Measurements from ENCODE around the gene CEACAM18. TPM values are rescaled to one million over a fixed set of nuclear protein-coding genes. Genes with fewer than 3 reads are reported as not detected.

The CEACAM18 gene
- total and polyA plus RNA-seq, 2 donors (not counting 1 experiment from before 2014, with no cell fraction given) = not detected

- ChIA-PET CTCF (no interaction called here), POLR2A (no interaction called here)
- Histone ChIP-seq H3K4me3 (ENCODE audit: control extremely low read depth in 1 of 5, extremely low read depth in 1 of 5, insufficient read depth in 1 of 5, low read depth in 2 of 5, low read length in 4 of 5) (no peak overlapping the region), H3K4me2 (replicated peaks; ENCODE audit: low read depth, low read length, poor library complexity, severe bottlenecking) (no peak overlapping the region), H2AFZ (ENCODE audit: insufficient read depth, low read depth, low read length, poor library complexity, severe bottlenecking) (no peak overlapping the region), H3K9ac (ENCODE audit: low read length) (no peak overlapping the region), H4K20me1 (ENCODE audit: control insufficient read depth, insufficient read depth, low read length, poor library complexity, severe bottlenecking) (no peaks in the 10 kb centered on the region), H3K9me3 (ENCODE audit: control extremely low read depth in 1 of 3, control insufficient read depth in 2 of 3, insufficient read depth in 1 of 3, low read length in 2 of 3) (peaks cover 0 to 4% (median 0%) of the 10 kb centered on the region in 3 donors), H3K4me1 (ENCODE audit: control insufficient read depth in 2 of 2, insufficient read depth in 2 of 2, low read length in 2 of 2) (no peaks in the 10 kb centered on the region), H3K79me2 (ENCODE audit: control insufficient read depth, insufficient read depth, low read length) (no peaks in the 10 kb centered on the region), H3K27me3 (replicated peaks in 1 of 4; ENCODE audit: control extremely low read depth in 1 of 4, control insufficient read depth in 3 of 4, insufficient read depth in 4 of 4, low read length in 3 of 4) (peaks cover 0 to 12% (median 5%) of the 10 kb centered on the region in 4 experiments), H3K36me3 (replicated peaks in 1 of 2; ENCODE audit: control extremely low read depth in 1 of 2, control insufficient read depth in 1 of 2, extremely low read depth in 1 of 2, insufficient read depth in 2 of 2, low read length in 1 of 2) (no peaks in the 10 kb centered on the region), H3K27ac (ENCODE audit: low read length in 2 of 2) (no peak overlapping the region)
- Mint-ChIP-seq H3K9me3 (ENCODE audit: insufficient read depth) (no peaks in the 10 kb centered on the region), H3K4me1 (no peaks in the 10 kb centered on the region), H3K4me3 (no peak overlapping the region), H3K27me3 (peaks cover 50% of the 10 kb centered on the region), H3K27ac (no peak overlapping the region)
- WGBS (ENCODE audit: insufficient coverage) = 57% methylated on average over 1 of the region's 2 CpGs
- intact Hi-C loops (cut with micrococcal nuclease) = no loop called here
- TF ChIP-seq, protein P1, sequence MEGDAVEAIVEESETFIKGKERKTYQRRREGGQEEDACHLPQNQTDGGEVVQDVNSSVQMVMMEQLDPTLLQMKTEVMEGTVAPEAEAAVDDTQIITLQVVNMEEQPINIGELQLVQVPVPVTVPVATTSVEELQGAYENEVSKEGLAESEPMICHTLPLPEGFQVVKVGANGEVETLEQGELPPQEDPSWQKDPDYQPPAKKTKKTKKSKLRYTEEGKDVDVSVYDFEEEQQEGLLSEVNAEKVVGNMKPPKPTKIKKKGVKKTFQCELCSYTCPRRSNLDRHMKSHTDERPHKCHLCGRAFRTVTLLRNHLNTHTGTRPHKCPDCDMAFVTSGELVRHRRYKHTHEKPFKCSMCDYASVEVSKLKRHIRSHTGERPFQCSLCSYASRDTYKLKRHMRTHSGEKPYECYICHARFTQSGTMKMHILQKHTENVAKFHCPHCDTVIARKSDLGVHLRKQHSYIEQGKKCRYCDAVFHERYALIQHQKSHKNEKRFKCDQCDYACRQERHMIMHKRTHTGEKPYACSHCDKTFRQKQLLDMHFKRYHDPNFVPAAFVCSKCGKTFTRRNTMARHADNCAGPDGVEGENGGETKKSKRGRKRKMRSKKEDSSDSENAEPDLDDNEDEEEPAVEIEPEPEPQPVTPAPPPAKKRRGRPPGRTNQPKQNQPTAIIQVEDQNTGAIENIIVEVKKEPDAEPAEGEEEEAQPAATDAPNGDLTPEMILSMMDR (IDR thresholded peaks at IDR 0.05) = no peak
- no peak for TF ChIP-seq EZH2 (IDR thresholded peaks at IDR 0.05; ENCODE audit: borderline replicate concordance, insufficient read depth, low read depth, low read length, poor library complexity, severe bottlenecking)
- no peak for DNase-seq
- no peak for ATAC-seq (ENCODE audit: low read depth)
These were observed 10.8 kb downstream of the CEACAM18 start for GRCh38 chr19:51489113-51489512.

DNA sequence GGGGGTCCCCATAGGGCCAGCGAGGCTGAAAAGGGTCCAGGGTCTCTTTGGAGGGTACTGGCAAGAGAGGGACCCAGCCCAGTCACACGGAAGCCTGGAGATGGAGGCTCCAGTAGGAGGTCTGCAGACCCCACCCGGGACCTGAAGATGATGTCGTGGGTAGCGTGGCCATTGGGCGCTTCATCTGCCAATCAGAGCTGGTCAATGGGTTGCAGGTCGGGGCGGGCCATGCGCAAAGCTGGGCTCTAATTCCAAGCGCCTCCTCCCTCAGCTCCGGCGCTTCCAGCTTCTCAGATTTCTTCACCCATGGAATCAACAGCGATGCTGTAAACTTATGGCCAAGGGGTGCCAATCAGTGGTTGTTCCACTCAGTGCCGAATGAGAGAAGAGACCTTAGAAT is 12.3 kb downstream of the CEACAM18 start:
- DNase-seq (no peak), ATAC-seq (ENCODE audit: low read depth) (no peak)
- no peak overlapping the region for H3K27ac ChIP-seq (ENCODE audit: low read length in 2 of 2)
- H3K27me3 ChIP-seq (replicated peaks in 1 of 4; ENCODE audit: control extremely low read depth in 1 of 4, control insufficient read depth in 3 of 4, insufficient read depth in 4 of 4, low read length in 3 of 4) = peaks cover 0 to 8% (median 0%) of the 10 kb centered on the region in 4 experiments
- POLR2A ChIA-PET = no interaction called here
- H3K9me3 ChIP-seq (ENCODE audit: control extremely low read depth in 1 of 3, control insufficient read depth in 2 of 3, insufficient read depth in 1 of 3, low read length in 2 of 3) = peaks cover 0 to 4% (median 0%) of the 10 kb centered on the region in 3 donors
- H3K79me2 ChIP-seq (ENCODE audit: control insufficient read depth, insufficient read depth, low read length) = no peaks in the 10 kb centered on the region
- H3K36me3 ChIP-seq (replicated peaks in 1 of 2; ENCODE audit: control extremely low read depth in 1 of 2, control insufficient read depth in 1 of 2, extremely low read depth in 1 of 2, insufficient read depth in 2 of 2, low read length in 1 of 2) = no peaks in the 10 kb centered on the region
- H3K4me2 ChIP-seq (replicated peaks; ENCODE audit: low read depth, low read length, poor library complexity, severe bottlenecking) = no peak overlapping the region
- H4K20me1 ChIP-seq (ENCODE audit: control insufficient read depth, insufficient read depth, low read length, poor library complexity, severe bottlenecking) = no peaks in the 10 kb centered on the region
- no peak overlapping the region for H2AFZ ChIP-seq (ENCODE audit: insufficient read depth, low read depth, low read length, poor library complexity, severe bottlenecking)
- H3K4me3 ChIP-seq (ENCODE audit: control extremely low read depth in 1 of 5, extremely low read depth in 1 of 5, insufficient read depth in 1 of 5, low read depth in 2 of 5, low read length in 4 of 5) = no peak overlapping the region
- H3K4me1 Mint-ChIP-seq = no peaks in the 10 kb centered on the region
- peaks cover 45% of the 10 kb centered on the region for H3K27me3 Mint-ChIP-seq
- H3K9ac ChIP-seq (ENCODE audit: low read length) = no peak overlapping the region
- CTCF ChIA-PET = interaction anchor here (1.6 kb wide), 1 partner anchor 170 kb away, joined by 4 read pairs; no protein-coding TSS in a partner anchor
- TF ChIP-seq, protein P1 (IDR thresholded peaks at IDR 0.05) = no peak
- TF ChIP-seq EZH2 (IDR thresholded peaks at IDR 0.05; ENCODE audit: borderline replicate concordance, insufficient read depth, low read depth, low read length, poor library complexity, severe bottlenecking) = no peak
- 73% methylated on average over 14 of the region's 14 CpGs for WGBS (ENCODE audit: insufficient coverage)
- H3K27ac Mint-ChIP-seq = no peak overlapping the region
- H3K4me1 ChIP-seq (ENCODE audit: control insufficient read depth in 2 of 2, insufficient read depth in 2 of 2, low read length in 2 of 2) = no peaks in the 10 kb centered on the region
- H3K4me3 Mint-ChIP-seq = no peak overlapping the region
- no peaks in the 10 kb centered on the region for H3K9me3 Mint-ChIP-seq (ENCODE audit: insufficient read depth)
- intact Hi-C loops (cut with micrococcal nuclease) = no loop called here

Measured in B cell (primary cell).